Measurements from ENCODE around the gene TMIE.

DNA sequence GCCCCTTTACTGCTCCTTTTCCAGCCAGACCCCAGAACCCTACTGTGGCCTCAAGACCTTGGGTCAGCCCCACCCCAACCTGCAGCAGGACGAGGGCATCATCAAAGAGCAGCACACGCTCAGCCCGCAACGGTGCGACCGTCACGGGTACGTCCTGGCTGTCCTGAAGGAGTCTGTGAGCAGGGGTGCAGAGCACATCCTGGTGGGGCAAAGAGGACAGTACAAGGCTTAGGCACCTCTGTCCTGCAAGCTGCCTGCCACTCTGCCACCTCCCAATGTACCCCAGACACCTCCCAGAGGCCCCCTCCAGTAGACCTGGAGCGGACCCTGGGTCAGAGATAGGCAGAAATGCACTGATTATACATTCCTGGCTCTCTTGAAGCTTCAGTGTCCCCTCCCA is 15.7 kb upstream of the TMIE start:
- TF ChIP-seq, protein P1, sequence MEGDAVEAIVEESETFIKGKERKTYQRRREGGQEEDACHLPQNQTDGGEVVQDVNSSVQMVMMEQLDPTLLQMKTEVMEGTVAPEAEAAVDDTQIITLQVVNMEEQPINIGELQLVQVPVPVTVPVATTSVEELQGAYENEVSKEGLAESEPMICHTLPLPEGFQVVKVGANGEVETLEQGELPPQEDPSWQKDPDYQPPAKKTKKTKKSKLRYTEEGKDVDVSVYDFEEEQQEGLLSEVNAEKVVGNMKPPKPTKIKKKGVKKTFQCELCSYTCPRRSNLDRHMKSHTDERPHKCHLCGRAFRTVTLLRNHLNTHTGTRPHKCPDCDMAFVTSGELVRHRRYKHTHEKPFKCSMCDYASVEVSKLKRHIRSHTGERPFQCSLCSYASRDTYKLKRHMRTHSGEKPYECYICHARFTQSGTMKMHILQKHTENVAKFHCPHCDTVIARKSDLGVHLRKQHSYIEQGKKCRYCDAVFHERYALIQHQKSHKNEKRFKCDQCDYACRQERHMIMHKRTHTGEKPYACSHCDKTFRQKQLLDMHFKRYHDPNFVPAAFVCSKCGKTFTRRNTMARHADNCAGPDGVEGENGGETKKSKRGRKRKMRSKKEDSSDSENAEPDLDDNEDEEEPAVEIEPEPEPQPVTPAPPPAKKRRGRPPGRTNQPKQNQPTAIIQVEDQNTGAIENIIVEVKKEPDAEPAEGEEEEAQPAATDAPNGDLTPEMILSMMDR (conservative IDR thresholded peaks at IDR 0.05; ENCODE audit: low read depth, low read length) = no peak
- TF ChIP-seq RFX5 (IDR thresholded peaks at IDR 0.05; ENCODE audit: low read depth, low read length) (no peak), POLR2A (IDR thresholded peaks at IDR 0.05; ENCODE audit: low read depth, low read length) (no peak), RAD21 (IDR thresholded peaks at IDR 0.05; ENCODE audit: low read length) (no peak), MAFK (IDR thresholded peaks at IDR 0.05; ENCODE audit: low read depth, low read length) (no peak), CHD1 (IDR thresholded peaks at IDR 0.05; ENCODE audit: low read depth, low read length) (no peak), CEBPB (IDR thresholded peaks at IDR 0.05; ENCODE audit: low read depth, low read length) (no peak), SMC3 (IDR thresholded peaks at IDR 0.05; ENCODE audit: low read depth, low read length) (no peak), MXI1 (IDR thresholded peaks at IDR 0.05; ENCODE audit: borderline replicate concordance, low read depth, low read length) (no peak), BHLHE40 (IDR thresholded peaks at IDR 0.05; ENCODE audit: low read depth, low read length) (no peak), NFE2L2 (IDR thresholded peaks at IDR 0.05; ENCODE audit: low read depth, low read length) (no peak), FOS (IDR thresholded peaks at IDR 0.05; ENCODE audit: low read depth, low read length) (no peak), RCOR1 (IDR thresholded peaks at IDR 0.05; ENCODE audit: insufficient replicate concordance, low read length) (no peak)

Measured in IMR-90 (cell line).